IMR-90 (cell line): ENCODE data around the gene CEP63. TPM values are rescaled to one million over a fixed set of nuclear protein-coding genes. Genes with fewer than 3 reads are reported as not detected.

Experiments
- ATAC-seq: fragments of 200-7000 bp; cut with Tn5 transposase; 2 replicates; pipeline ENCODE4 v1.9.1; 2020; ENCODE audit warnings: low read depth, mild to moderate bottlenecking, moderate library complexity
- BruUV-seq: library from RNA; stranded (reverse); fragments of 400-500 nt; replicated peaks from 2 replicates; lab custom pipeline; 2021; lab: Mats Ljungman, UMichigan
- CTCF ChIA-PET: fragments of 300-600 bp; formaldehyde crosslinking; extraction: SDS; loops from one replicate; lab custom pipeline; 2021; ENCODE audit warnings: antibody characterized with exemption; lab: Yijun Ruan, JAX
- POLR2A ChIA-PET: fragments of 300-600 bp; sonication (Branson Sonifier 250); formaldehyde crosslinking; loops from one replicate; lab custom pipeline; 2022; ENCODE audit warnings: antibody characterized with exemption; ENCODE audit not compliant: unreplicated experiment; lab: Charles Lee
- DNase-seq: peaks from one replicate; pipeline ENCODE4 v3.0.0; 2013
- H2AFZ ChIP-seq: replicated peaks from 2 replicates; pipeline ENCODE3; 2013; ENCODE audit warnings: low read length, mild to moderate bottlenecking; ENCODE audit not compliant: poor library complexity
- H2AK5ac ChIP-seq: 2 replicates; pipeline ENCODE4 v1.6.1; 2013; ENCODE audit warnings: low read depth, low read length, inconsistent platforms
- H2AK9ac ChIP-seq: replicated peaks from 2 replicates; pipeline ENCODE3; 2013; ENCODE audit warnings: mild to moderate bottlenecking, low read depth, low read length, moderate library complexity; ENCODE audit not compliant: poor library complexity
- H2BK120ac ChIP-seq: 2 replicates; pipeline ENCODE4 v1.6.1; 2013; ENCODE audit warnings: low read depth, low read length, inconsistent platforms
- H2BK15ac ChIP-seq: 3 replicates; pipeline ENCODE4 v1.6.1; 2013; ENCODE audit warnings: low read depth, low read length, inconsistent platforms
- H2BK20ac ChIP-seq: 2 replicates; pipeline ENCODE4 v1.6.1; 2013; ENCODE audit warnings: low read depth, mild to moderate bottlenecking, inconsistent platforms, low read length, moderate library complexity
- H2BK5ac ChIP-seq: 2 replicates; pipeline ENCODE4 v1.6.1; 2013; ENCODE audit warnings: mild to moderate bottlenecking, low read depth, low read length, inconsistent platforms; ENCODE audit not compliant: poor library complexity, severe bottlenecking
- H3K14ac ChIP-seq: replicated peaks from 2 replicates; pipeline ENCODE4 v1.6.1; 2013; ENCODE audit warnings: low read depth, low read length, inconsistent platforms
- H3K18ac ChIP-seq: 2 replicates; pipeline ENCODE4 v1.6.1; 2013; ENCODE audit warnings: low read depth, low read length, control low read depth
- H3K23ac ChIP-seq: 2 replicates; pipeline ENCODE4 v1.6.1; 2013; ENCODE audit warnings: low read depth, low read length, inconsistent platforms
- H3K27ac ChIP-seq: 2 replicates; pipeline ENCODE4 v1.5.1; 2013; ENCODE audit warnings: mild to moderate bottlenecking, control low read depth, low read length; ENCODE audit not compliant: insufficient read depth
- H3K27me3 ChIP-seq: 2 replicates; pipeline ENCODE4 v1.6.1; 2013; ENCODE audit warnings: low read length; ENCODE audit not compliant: control insufficient read depth, insufficient read depth
- H3K36me3 ChIP-seq: 2 replicates; pipeline ENCODE4 v1.6.1; 2013; ENCODE audit warnings: low read length, mixed read lengths; ENCODE audit not compliant: control insufficient read depth, insufficient read depth
- H3K4ac ChIP-seq: 2 replicates; pipeline ENCODE4 v1.6.1; 2013; ENCODE audit warnings: low read depth, low read length, inconsistent platforms
- H3K4me1 ChIP-seq: 2 replicates; pipeline ENCODE4 v1.6.1; 2013; ENCODE audit warnings: low read length, mixed read lengths; ENCODE audit not compliant: control insufficient read depth, insufficient read depth
- H3K4me2 ChIP-seq: 2 replicates; pipeline ENCODE4 v1.6.1; 2013; ENCODE audit warnings: low read depth, mild to moderate bottlenecking, control low read depth, low read length, moderate library complexity
- H3K4me3 ChIP-seq: 2 replicates; pipeline ENCODE4 v1.5.1; 2013; ENCODE audit warnings: low read depth, mild to moderate bottlenecking, control low read depth, low read length, moderate library complexity; ENCODE audit not compliant: insufficient read depth
- H3K56ac ChIP-seq: 2 replicates; pipeline ENCODE4 v1.6.1; 2013; ENCODE audit warnings: low read length, inconsistent platforms; ENCODE audit not compliant: insufficient read depth; ENCODE audit errors: extremely low read depth
- H3K79me1 ChIP-seq, 2 experiments: 2 replicates each; pipeline ENCODE4 v1.6.1; 2013; ENCODE audit warnings: low read length in 2 of 2, inconsistent platforms in 1 of 2, low read depth in 1 of 2
- H3K9ac ChIP-seq: 2 replicates; pipeline ENCODE4 v1.6.1; 2013; ENCODE audit warnings: low read depth, low read length, control low read depth
- H3K9me1 ChIP-seq: 2 replicates; pipeline ENCODE4 v1.6.1; 2013; ENCODE audit warnings: low read length, inconsistent platforms; ENCODE audit not compliant: insufficient read depth
- H3K9me3 ChIP-seq: 2 replicates; pipeline ENCODE4 v1.6.1; 2013; ENCODE audit warnings: low read length; ENCODE audit not compliant: control insufficient read depth, insufficient read depth
- H4K20me1 ChIP-seq: 2 replicates; pipeline ENCODE4 v1.6.1; 2013; ENCODE audit warnings: low read length, inconsistent platforms; ENCODE audit not compliant: insufficient read depth
- H4K5ac ChIP-seq: 2 replicates; pipeline ENCODE4 v1.6.1; 2013; ENCODE audit warnings: mild to moderate bottlenecking, low read depth, low read length, control low read depth
- H4K8ac ChIP-seq, 2 experiments: 2 replicates each; pipeline ENCODE4 v1.6.1; 2013; ENCODE audit warnings: low read depth in 2 of 2, low read length in 2 of 2, control low read depth in 1 of 2, inconsistent platforms in 1 of 2
- H4K91ac ChIP-seq: 2 replicates; pipeline ENCODE4 v1.6.1; 2013; ENCODE audit warnings: low read depth, low read length, inconsistent platforms; ENCODE audit not compliant: insufficient read depth
- BHLHE40 ChIP-seq: fragments of 150-350 bp; IDR thresholded peaks from 2 replicates; pipeline ENCODE4 v1.6.1; 2016; ENCODE audit warnings: mild to moderate bottlenecking, low read depth, low read length
- CEBPB ChIP-seq: IDR thresholded peaks from 2 replicates; pipeline ENCODE4 v1.6.1; 2012; ENCODE audit warnings: low read depth, low read length, improper control_type of control experiment
- NFE2L2 ChIP-seq: fragments of 150-350 bp; IDR thresholded peaks from 2 replicates; pipeline ENCODE4 v1.6.1; 2016; ENCODE audit warnings: low read depth, mild to moderate bottlenecking, low read length
- POLR2A ChIP-seq: IDR thresholded peaks from 2 replicates; pipeline ENCODE4 v1.6.1; 2012; ENCODE audit warnings: mild to moderate bottlenecking, low read depth, low read length
- RFX5 ChIP-seq: IDR thresholded peaks from 2 replicates; pipeline ENCODE4 v1.8.0; 2012; ENCODE audit warnings: low read depth, mild to moderate bottlenecking, low read length, moderate library complexity
- SMC3 ChIP-seq: fragments of 150-350 bp; IDR thresholded peaks from 2 replicates; pipeline ENCODE4 v1.6.1; 2016; ENCODE audit warnings: low read depth, mild to moderate bottlenecking, antibody characterized with exemption, low read length, moderate library complexity
- WGBS, 2 experiments: methylation state at CpG; one replicate each; pipeline versions ENCODE4 v1.1.5 to v1.1.7; 2013; ENCODE audit warnings: missing lambda C conversion rate in 2 of 2; ENCODE audit not compliant: insufficient read length in 1 of 2; ENCODE audit errors: extremely low coverage in 2 of 2; 5-methylcytosine and 5-hydroxymethylcytosine counted together
- dilution Hi-C: fragments of 300-500 bp; cut with HindIII; formaldehyde crosslinking; loops from one replicate; pipeline ENCODE4 v1.14.3; 2018; ENCODE audit warnings: low sequenced_read_pairs; ENCODE audit not compliant: unreplicated experiment
- in situ Hi-C: fragments of 300-500 bp; cut with MboI; formaldehyde crosslinking; loops from 3 replicates; pipeline ENCODE4 v1.14.3; 2019; ENCODE audit warnings: low sequenced_read_pairs, inconsistent platforms, mixed read lengths
- intact Hi-C: fragments of 100-400 bp; cut with micrococcal nuclease; formaldehyde crosslinking; loops from 2 replicates; pipeline ENCODE4 v1.10.0; 2022
- polyA plus RNA-seq, 3 experiments: library from polyadenylated mRNA; depleted of rRNA; stranded (reverse); fragments of >200 nt; gene quantifications; 2 replicates each; pipeline ENCODE4 v1.2.3, GENCODE V29; 2012; ENCODE audit warnings: low replicate concordance in 1 of 3
- total RNA-seq: library from RNA; depleted of rRNA; stranded (reverse); fragments of >200 nt; gene quantifications from 2 replicates; pipeline ENCODE4 v1.2.3, GENCODE V29; 2012
- TF ChIP-seq, protein P1 (sequence below): fragments of 150-350 bp; IDR thresholded peaks from 2 replicates; pipeline ENCODE4 v1.6.1; 2016; ENCODE audit warnings: low read depth, mild to moderate bottlenecking, low read length, moderate library complexity, borderline replicate concordance
- TF ChIP-seq, protein P2 (sequence below): fragments of 150-350 bp; IDR thresholded peaks from 2 replicates; pipeline ENCODE4 v1.6.1; 2017; ENCODE audit warnings: mild to moderate bottlenecking, antibody characterized with exemption, low read length, low read depth
- TF ChIP-seq, protein P3 (sequence below): conservative IDR thresholded peaks from 2 replicates; pipeline ENCODE4 v1.5.1; 2012; ENCODE audit warnings: mild to moderate bottlenecking, low read depth, low read length, improper control_type of control experiment

Gene CEP63
- total and polyA plus RNA-seq, 2 of the 4 experiments (the other 2 are of a cell fraction) = 6.5 to 9.1 TPM

DNA sequence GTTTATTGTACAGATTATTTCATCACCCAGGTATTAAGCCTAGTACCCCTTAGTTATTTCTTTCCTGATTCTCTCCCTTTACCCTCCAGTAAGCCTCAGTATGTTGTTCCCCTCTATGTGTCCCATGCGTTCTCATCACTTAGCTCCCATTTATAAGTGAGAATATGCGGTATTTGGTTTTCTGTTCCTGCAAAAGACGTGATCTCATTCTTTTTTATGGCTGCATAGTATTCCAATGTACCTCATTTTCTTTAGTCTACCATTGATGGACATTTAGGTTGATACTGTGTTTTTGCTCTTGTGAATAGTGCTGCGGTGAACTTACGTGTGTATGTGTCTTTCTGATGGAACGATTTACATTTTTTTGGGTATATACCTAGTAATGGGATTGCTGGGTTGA lies 36.7 kb downstream of the CEP63 start:
- ATAC-seq = no peak
- no peak overlapping the region for H2AFZ ChIP-seq
- H4K91ac ChIP-seq = no peak overlapping the region
- H3K56ac ChIP-seq = no peak overlapping the region
- H4K5ac ChIP-seq = no peak overlapping the region
- H3K9me1 ChIP-seq = peaks cover 7% of the 10 kb centered on the region; the same call in 1 of the 2 replicates
- in situ Hi-C loops (no loop called here), intact Hi-C loops (no loop called here), dilution Hi-C loops (no loop called here)
- TF ChIP-seq, protein P1, sequence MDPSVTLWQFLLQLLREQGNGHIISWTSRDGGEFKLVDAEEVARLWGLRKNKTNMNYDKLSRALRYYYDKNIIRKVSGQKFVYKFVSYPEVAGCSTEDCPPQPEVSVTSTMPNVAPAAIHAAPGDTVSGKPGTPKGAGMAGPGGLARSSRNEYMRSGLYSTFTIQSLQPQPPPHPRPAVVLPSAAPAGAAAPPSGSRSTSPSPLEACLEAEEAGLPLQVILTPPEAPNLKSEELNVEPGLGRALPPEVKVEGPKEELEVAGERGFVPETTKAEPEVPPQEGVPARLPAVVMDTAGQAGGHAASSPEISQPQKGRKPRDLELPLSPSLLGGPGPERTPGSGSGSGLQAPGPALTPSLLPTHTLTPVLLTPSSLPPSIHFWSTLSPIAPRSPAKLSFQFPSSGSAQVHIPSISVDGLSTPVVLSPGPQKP = no peak
- TF ChIP-seq SMC3 (no peak), CEBPB (no peak), RFX5 (no peak), POLR2A (no peak), NFE2L2 (no peak), BHLHE40 (no peak)
- TF ChIP-seq, protein P2, sequence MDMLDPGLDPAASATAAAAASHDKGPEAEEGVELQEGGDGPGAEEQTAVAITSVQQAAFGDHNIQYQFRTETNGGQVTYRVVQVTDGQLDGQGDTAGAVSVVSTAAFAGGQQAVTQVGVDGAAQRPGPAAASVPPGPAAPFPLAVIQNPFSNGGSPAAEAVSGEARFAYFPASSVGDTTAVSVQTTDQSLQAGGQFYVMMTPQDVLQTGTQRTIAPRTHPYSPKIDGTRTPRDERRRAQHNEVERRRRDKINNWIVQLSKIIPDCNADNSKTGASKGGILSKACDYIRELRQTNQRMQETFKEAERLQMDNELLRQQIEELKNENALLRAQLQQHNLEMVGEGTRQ = no peak
- TF ChIP-seq, protein P3, sequence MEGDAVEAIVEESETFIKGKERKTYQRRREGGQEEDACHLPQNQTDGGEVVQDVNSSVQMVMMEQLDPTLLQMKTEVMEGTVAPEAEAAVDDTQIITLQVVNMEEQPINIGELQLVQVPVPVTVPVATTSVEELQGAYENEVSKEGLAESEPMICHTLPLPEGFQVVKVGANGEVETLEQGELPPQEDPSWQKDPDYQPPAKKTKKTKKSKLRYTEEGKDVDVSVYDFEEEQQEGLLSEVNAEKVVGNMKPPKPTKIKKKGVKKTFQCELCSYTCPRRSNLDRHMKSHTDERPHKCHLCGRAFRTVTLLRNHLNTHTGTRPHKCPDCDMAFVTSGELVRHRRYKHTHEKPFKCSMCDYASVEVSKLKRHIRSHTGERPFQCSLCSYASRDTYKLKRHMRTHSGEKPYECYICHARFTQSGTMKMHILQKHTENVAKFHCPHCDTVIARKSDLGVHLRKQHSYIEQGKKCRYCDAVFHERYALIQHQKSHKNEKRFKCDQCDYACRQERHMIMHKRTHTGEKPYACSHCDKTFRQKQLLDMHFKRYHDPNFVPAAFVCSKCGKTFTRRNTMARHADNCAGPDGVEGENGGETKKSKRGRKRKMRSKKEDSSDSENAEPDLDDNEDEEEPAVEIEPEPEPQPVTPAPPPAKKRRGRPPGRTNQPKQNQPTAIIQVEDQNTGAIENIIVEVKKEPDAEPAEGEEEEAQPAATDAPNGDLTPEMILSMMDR = no peak
- H2BK20ac ChIP-seq = no peak overlapping the region
- H3K36me3 ChIP-seq = no peaks in the 10 kb centered on the region
- no peak overlapping the region for H2BK15ac ChIP-seq
- no peak overlapping the region for H3K27ac ChIP-seq
- no peak overlapping the region for H2BK120ac ChIP-seq
- CTCF ChIA-PET = no interaction called here
- H3K9me3 ChIP-seq = peaks cover 7% of the 10 kb centered on the region; the same call in 1 of the 2 replicates
- no peak overlapping the region for H2BK5ac ChIP-seq
- H4K8ac ChIP-seq = no peak overlapping the region
- no peak overlapping the region for H3K14ac ChIP-seq
- H2AK5ac ChIP-seq = no peak overlapping the region
- WGBS, 2 experiments = no CpG with 5 or more reads among the region's 6 CpGs
- peaks cover 2% of the 10 kb centered on the region; the same call in 1 of the 2 replicates for H3K4me1 ChIP-seq
- no peak overlapping the region for H3K9ac ChIP-seq
- H3K4ac ChIP-seq = no peak overlapping the region
- no peak overlapping the region for H3K4me3 ChIP-seq
- no peaks in the 10 kb centered on the region for H3K27me3 ChIP-seq
- H3K18ac ChIP-seq = no peak overlapping the region
- BruUV-seq = no TSS peak
- no peak overlapping the region for H3K23ac ChIP-seq
- H4K20me1 ChIP-seq = no peaks in the 10 kb centered on the region; the same call in 1 of the 2 replicates
- no peak overlapping the region for H2AK9ac ChIP-seq
- DNase-seq = no peak
- H3K4me2 ChIP-seq = no peak overlapping the region
- POLR2A ChIA-PET = no interaction called here
- peaks cover 20 to 25% of the 10 kb centered on the region in 2 experiments for H3K79me1 ChIP-seq
